Glutamatergic neuron (in vitro differentiated cells): ENCODE data around the gene LRRFIP1. TPM values are rescaled to one million over a fixed set of nuclear protein-coding genes. Genes with fewer than 3 reads are reported as not detected.
A peak's percentile ranks its signal among the peaks of the same experiment; 100 is the strongest.

Experiments
- DNase-seq: peaks from one replicate; pipeline ENCODE4 v3.0.0; 2022
- H3K27ac Mint-ChIP-seq: one replicate; pipeline ENCODE4 v1.8.0; 2020; ENCODE audit warnings: mild to moderate bottlenecking, mixed read lengths, inconsistent platforms; ENCODE audit not compliant: unreplicated experiment
- H3K27me3 Mint-ChIP-seq: one replicate; pipeline ENCODE4 v1.8.0; 2020; ENCODE audit warnings: mild to moderate bottlenecking, moderate library complexity, mixed read lengths, inconsistent platforms; ENCODE audit not compliant: unreplicated experiment
- H3K36me3 Mint-ChIP-seq: one replicate; pipeline ENCODE4 v1.8.0; 2020; ENCODE audit warnings: mild to moderate bottlenecking, mixed read lengths, inconsistent platforms; ENCODE audit not compliant: unreplicated experiment
- H3K4me1 Mint-ChIP-seq: one replicate; pipeline ENCODE4 v1.8.0; 2020; ENCODE audit warnings: mild to moderate bottlenecking, low read depth, mixed read lengths, inconsistent platforms; ENCODE audit not compliant: unreplicated experiment
- H3K4me3 Mint-ChIP-seq: one replicate; pipeline ENCODE4 v1.8.0; 2020; ENCODE audit warnings: mild to moderate bottlenecking, mixed read lengths, inconsistent platforms; ENCODE audit not compliant: unreplicated experiment
- H3K9me3 Mint-ChIP-seq: one replicate; pipeline ENCODE4 v1.8.0; 2020; ENCODE audit warnings: mild to moderate bottlenecking, moderate library complexity, mixed read lengths, inconsistent platforms; ENCODE audit not compliant: unreplicated experiment
- CTCF ChIP-seq: fragments of 200-600 bp; sonication (generic); IDR thresholded peaks from one replicate; pipeline ENCODE4 v1.5.0; 2021; ENCODE audit not compliant: partially characterized antibody, unreplicated experiment
- total RNA-seq: library from RNA; stranded (reverse); fragmentation: NEBNext Ultra II Directional; extraction: Animal tissue kit (Norgen Biotek cat#: 25700); gene quantifications from one replicate; pipeline ENCODE4 v1.2.1, GENCODE V29; 2021; ENCODE audit not compliant: unreplicated experiment

LRRFIP1 gene
- total RNA-seq, 1 donor from 2014 or later: 112 TPM

GRCh38 chr2:237716011-237716410, 88.6 kb downstream of the LRRFIP1 start:
- peaks cover 80% of the 10 kb centered on the region for H3K4me1 Mint-ChIP-seq
- H3K27ac Mint-ChIP-seq: peak overlapping the region; percentile 31
- no peaks in the 10 kb centered on the region for H3K36me3 Mint-ChIP-seq
- no peak overlapping the region for H3K4me3 Mint-ChIP-seq
- H3K9me3 Mint-ChIP-seq: peaks cover 6% of the 10 kb centered on the region
- no peak for DNase-seq
- TF ChIP-seq CTCF: no peak
- H3K27me3 Mint-ChIP-seq: peaks cover 6% of the 10 kb centered on the region

DNA sequence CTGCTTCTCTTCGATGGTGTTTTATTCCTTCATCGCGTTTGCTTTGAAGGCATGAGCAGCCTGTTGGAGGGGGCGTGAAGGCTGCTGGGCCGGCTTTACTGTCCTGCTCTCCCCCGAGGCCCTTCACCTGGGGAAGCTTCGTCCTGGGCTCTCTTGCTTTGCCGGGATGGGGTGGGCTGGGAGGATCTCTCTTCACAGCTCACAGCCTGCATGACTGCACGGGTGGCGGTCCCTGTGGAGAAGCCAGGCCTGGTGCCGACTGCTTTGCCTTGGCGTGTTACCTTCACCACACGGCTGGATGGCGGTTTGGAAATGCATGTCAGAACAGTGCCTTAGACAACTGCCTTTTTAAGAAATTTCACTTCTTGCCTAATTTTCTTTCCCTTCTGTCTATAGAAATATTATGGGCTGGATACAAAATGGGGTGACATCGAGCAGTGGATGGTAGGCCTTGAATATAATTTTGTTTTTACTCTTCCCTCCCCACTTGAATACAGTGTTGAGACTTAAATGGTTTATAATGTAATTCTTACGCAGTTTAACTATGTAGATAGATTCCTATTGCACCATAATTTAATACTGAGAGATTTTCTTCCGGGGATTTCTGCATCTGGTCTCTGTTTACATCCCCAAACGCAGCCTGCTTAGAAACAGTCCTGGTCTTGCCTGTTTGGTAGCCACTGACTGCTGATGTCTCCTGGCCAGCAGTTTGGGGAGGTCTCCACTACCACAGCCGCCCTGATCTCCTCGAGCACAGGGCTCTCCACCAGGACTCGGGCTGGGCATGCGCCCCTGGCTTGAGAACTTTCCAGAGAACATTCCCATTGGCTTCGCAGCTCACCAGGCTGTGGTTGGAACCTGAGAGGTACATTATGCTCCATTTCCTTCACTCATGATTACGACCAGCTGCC, 90.2 kb downstream of the LRRFIP1 start:
- peak overlapping the region; percentile 21 for H3K4me3 Mint-ChIP-seq
- peaks cover 4% of the 10 kb centered on the region for H3K27me3 Mint-ChIP-seq
- no peaks in the 10 kb centered on the region for H3K36me3 Mint-ChIP-seq
- peak overlapping the region; percentile 82 for H3K27ac Mint-ChIP-seq
- peaks cover 81% of the 10 kb centered on the region for H3K4me1 Mint-ChIP-seq
- DNase-seq: no peak
- no peak for TF ChIP-seq CTCF
- H3K9me3 Mint-ChIP-seq: peaks cover 8% of the 10 kb centered on the region

DNA sequence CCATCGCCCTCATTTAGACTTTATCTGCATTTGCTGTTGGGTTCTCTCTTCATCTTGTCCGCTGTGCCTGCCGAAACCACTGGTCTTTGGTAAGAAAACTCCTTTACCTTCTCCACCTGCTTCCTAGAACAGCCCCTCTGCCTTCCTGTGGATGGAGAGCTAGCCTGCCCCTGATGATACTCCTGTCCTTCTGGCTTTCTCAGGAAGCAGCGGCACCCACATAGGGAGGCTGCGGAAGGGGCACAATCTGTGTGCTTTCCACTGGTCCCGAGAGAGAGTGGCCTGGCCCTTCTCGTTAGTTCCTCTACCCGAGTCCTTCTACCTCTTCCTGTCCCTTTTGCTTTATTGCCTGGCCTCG, 90.9 kb downstream of the LRRFIP1 start:
- peaks cover 80% of the 10 kb centered on the region for H3K4me1 Mint-ChIP-seq
- TF ChIP-seq CTCF: no peak
- peaks cover 5% of the 10 kb centered on the region for H3K27me3 Mint-ChIP-seq
- peak overlapping the region; percentile 82 for H3K27ac Mint-ChIP-seq
- H3K4me3 Mint-ChIP-seq: peak overlapping the region; percentile 65
- no peak for DNase-seq
- H3K36me3 Mint-ChIP-seq: no peaks in the 10 kb centered on the region
- peaks cover 9% of the 10 kb centered on the region for H3K9me3 Mint-ChIP-seq

GRCh38 chr2:237720444-237720843, 93.1 kb downstream of the LRRFIP1 start:
- H3K9me3 Mint-ChIP-seq: peaks cover 18% of the 10 kb centered on the region
- H3K27me3 Mint-ChIP-seq: peaks cover 12% of the 10 kb centered on the region
- H3K4me1 Mint-ChIP-seq: peaks cover 81% of the 10 kb centered on the region
- peaks cover 4% of the 10 kb centered on the region for H3K36me3 Mint-ChIP-seq
- peak overlapping the region; percentile 32 for H3K4me3 Mint-ChIP-seq
- no peak for DNase-seq
- no peak for TF ChIP-seq CTCF
- H3K27ac Mint-ChIP-seq: peak overlapping the region; percentile 52

DNA sequence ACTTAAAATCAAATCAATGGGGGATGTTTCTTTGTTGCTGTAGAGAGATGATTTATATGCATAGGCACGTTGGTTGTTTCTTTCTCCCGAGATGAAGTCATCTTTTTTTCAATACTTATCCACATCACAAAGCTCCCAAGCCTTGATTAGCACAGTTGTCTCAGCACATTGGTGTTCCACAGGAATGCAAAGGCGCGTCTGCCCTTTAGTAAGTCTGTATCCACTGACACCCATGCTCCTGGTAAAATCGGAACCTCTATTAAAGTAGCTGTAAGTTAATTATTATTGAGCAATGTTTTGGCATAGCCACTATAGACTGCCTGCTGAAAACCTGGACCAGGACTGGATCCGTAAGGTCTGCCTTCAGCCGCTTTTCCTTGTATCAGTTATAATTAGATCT, 93.6 kb downstream of the LRRFIP1 start:
- Mint-ChIP-seq H3K27ac (peak overlapping the region; percentile 52), H3K4me1 (peaks cover 82% of the 10 kb centered on the region), H3K36me3 (peaks cover 4% of the 10 kb centered on the region), H3K27me3 (peaks cover 12% of the 10 kb centered on the region), H3K9me3 (peaks cover 18% of the 10 kb centered on the region), H3K4me3 (peak overlapping the region; percentile 32)
- TF ChIP-seq CTCF: no peak
- no peak for DNase-seq
